Measurements from ENCODE around the gene IL17B. TPM values are rescaled to one million over a fixed set of nuclear protein-coding genes. Genes with fewer than 3 reads are reported as not detected.

IL17B gene
- total RNA-seq, 3 donors from 2014 or later: 0.64 to 5.6 (median 5.4) TPM

- Histone ChIP-seq H3K27ac (no peak overlapping the region), H3K27me3 (no peaks in the 10 kb centered on the region), H3K4me3 (no peak overlapping the region), H3K4me1 (no peaks in the 10 kb centered on the region), H3K36me3 (no peaks in the 10 kb centered on the region), H3K9me3 (no peaks in the 10 kb centered on the region)
- TF ChIP-seq POLR2A (IDR thresholded peaks at IDR 0.05) (no peak), CTCF (IDR thresholded peaks at IDR 0.05) (peak; percentile 51 to 66 (median 63)), POLR2AphosphoS5 (IDR thresholded peaks at IDR 0.05) (no peak)
- DNase-seq (ENCODE audit: low spot score in 2 of 2): no peak
- intact Hi-C loops (cut with DNase I; ENCODE audit: low total_unique reads): loop anchor here (10.0 kb wide), 1 partner anchor 197 kb away; no protein-coding TSS in a partner anchor
These were observed 11.7 kb downstream of the IL17B start for GRCh38 chr5:149367249-149367971.

- Histone ChIP-seq H3K4me1 (no peaks in the 10 kb centered on the region), H3K4me3 (no peak overlapping the region), H3K27me3 (no peaks in the 10 kb centered on the region), H3K27ac (no peak overlapping the region), H3K9me3 (no peaks in the 10 kb centered on the region), H3K36me3 (no peaks in the 10 kb centered on the region)
- intact Hi-C loops (cut with DNase I; ENCODE audit: low total_unique reads): loop anchor here (10.0 kb wide), 1 partner anchor 199 kb away; no protein-coding TSS in a partner anchor
- TF ChIP-seq CTCF (IDR thresholded peaks at IDR 0.05): no peak
- TF ChIP-seq POLR2AphosphoS5 (IDR thresholded peaks at IDR 0.05): no peak
- no peak for TF ChIP-seq POLR2A (IDR thresholded peaks at IDR 0.05)
- no peak for DNase-seq (ENCODE audit: low spot score in 2 of 2)
These were observed 12.8 kb downstream of the IL17B start for GRCh38 chr5:149366169-149366729.

- H3K9me3 ChIP-seq: no peaks in the 10 kb centered on the region
- no peaks in the 10 kb centered on the region for H3K27me3 ChIP-seq
- H3K36me3 ChIP-seq: no peaks in the 10 kb centered on the region
- TF ChIP-seq POLR2A (IDR thresholded peaks at IDR 0.05) (no peak), CTCF (IDR thresholded peaks at IDR 0.05) (no peak), POLR2AphosphoS5 (IDR thresholded peaks at IDR 0.05) (no peak)
- H3K4me1 ChIP-seq: no peaks in the 10 kb centered on the region
- intact Hi-C loops (cut with DNase I; ENCODE audit: low total_unique reads): loop anchor here (10.0 kb wide), 1 partner anchor 199 kb away; no protein-coding TSS in a partner anchor
- no peak overlapping the region for H3K27ac ChIP-seq
- no peak overlapping the region for H3K4me3 ChIP-seq
- DNase-seq (ENCODE audit: low spot score in 2 of 2): no peak
These were observed 13.7 kb downstream of the IL17B start for GRCh38 chr5:149365418-149365817.

- Histone ChIP-seq H3K27me3 (no peaks in the 10 kb centered on the region), H3K4me3 (no peak overlapping the region), H3K4me1 (no peaks in the 10 kb centered on the region), H3K27ac (no peak overlapping the region), H3K9me3 (no peaks in the 10 kb centered on the region), H3K36me3 (no peaks in the 10 kb centered on the region)
- DNase-seq (ENCODE audit: low spot score in 2 of 2): no peak
- intact Hi-C loops (cut with DNase I; ENCODE audit: low total_unique reads): loop anchor here (10.0 kb wide), 1 partner anchor 200 kb away; no protein-coding TSS in a partner anchor
- no peak for TF ChIP-seq CTCF (IDR thresholded peaks at IDR 0.05)
- TF ChIP-seq POLR2A (IDR thresholded peaks at IDR 0.05): no peak
- no peak for TF ChIP-seq POLR2AphosphoS5 (IDR thresholded peaks at IDR 0.05)
These were observed 14.4 kb downstream of the IL17B start for GRCh38 chr5:149364719-149365118.

GRCh38 chr5:149363936-149364335 lies 15.2 kb downstream of the IL17B start:
- DNase-seq (ENCODE audit: low spot score in 2 of 2): no peak
- no peaks in the 10 kb centered on the region for H3K4me1 ChIP-seq
- H3K27me3 ChIP-seq: no peaks in the 10 kb centered on the region
- H3K9me3 ChIP-seq: no peaks in the 10 kb centered on the region
- H3K4me3 ChIP-seq: no peak overlapping the region
- intact Hi-C loops (cut with DNase I; ENCODE audit: low total_unique reads): loop anchor here (10.0 kb wide), 1 partner anchor 201 kb away; no protein-coding TSS in a partner anchor
- no peaks in the 10 kb centered on the region for H3K36me3 ChIP-seq
- no peak overlapping the region for H3K27ac ChIP-seq
- TF ChIP-seq POLR2A (IDR thresholded peaks at IDR 0.05) (no peak), CTCF (IDR thresholded peaks at IDR 0.05) (no peak), POLR2AphosphoS5 (IDR thresholded peaks at IDR 0.05) (no peak)

All from breast epithelium (tissue), 4 donors.